Thyroid gland (tissue), 4 donors: ENCODE results near the gene TUBB1. TPM values are rescaled to one million over a fixed set of nuclear protein-coding genes. Genes with fewer than 3 reads are reported as not detected.

ENCODE experiments used
- DNase-seq, 2 donors: peaks; one replicate each; pipeline ENCODE4 v3.0.0-alpha.2; 2019
- H3K27ac ChIP-seq, 3 donors: fragments of 200-600 bp; sonication (generic); 1 replicate in 2 of 3; 2 replicates in 1 of 3; pipeline ENCODE4 v1.5.1; 2016 to 2019; ENCODE audit warnings: mild to moderate bottlenecking in 1 of 3, moderate library complexity in 1 of 3
- H3K27me3 ChIP-seq: fragments of 200-600 bp; sonication (generic); one replicate; pipeline ENCODE4 v1.5.1; 2019
- H3K36me3 ChIP-seq, 2 donors: fragments of 200-600 bp; sonication (generic); one replicate each; pipeline ENCODE4 v1.5.1; 2016 to 2019
- H3K4me1 ChIP-seq, 2 donors: fragments of 200-600 bp; sonication (generic); one replicate each; pipeline ENCODE4 v1.5.1; 2017 to 2019
- H3K4me3 ChIP-seq, 3 donors: fragments of 200-600 bp; sonication (generic); replicated peaks in 1 of 3; 1 replicate in 2 of 3; 2 replicates in 1 of 3; pipeline ENCODE4 v1.5.1; 2016; ENCODE audit warnings: mild to moderate bottlenecking in 1 of 3
- H3K9me3 ChIP-seq: fragments of 200-600 bp; sonication (generic); one replicate; pipeline ENCODE4 v1.5.1; 2017
- CTCF ChIP-seq, 6 experiments: fragments of 200-600 bp in 3 of 6; fragments of 450-650 bp in 3 of 6; sonication (generic) in 3 of 6; IDR thresholded peaks; one replicate each; pipeline ENCODE4 v1.5.1; 2016 to 2019; ENCODE audit warnings: antibody characterized with exemption in 6 of 6, mild to moderate bottlenecking in 2 of 6, inconsistent platforms in 1 of 6, moderate library complexity in 1 of 6
- POLR2A ChIP-seq, 2 donors: fragments of 450-650 bp; IDR thresholded peaks; one replicate each; pipeline ENCODE4 v1.6.1; 2017; ENCODE audit warnings: antibody characterized with exemption in 2 of 2, mild to moderate bottlenecking in 2 of 2, moderate library complexity in 1 of 2
- WGBS, 2 donors: methylation state at CpG; one replicate each; pipeline ENCODE4 v1.1.5; 2017; 5-methylcytosine and 5-hydroxymethylcytosine counted together
- intact Hi-C: fragments of 100-400 bp; cut with DNase I; formaldehyde crosslinking; loops from one replicate; pipeline ENCODE4 v1.15.1; 2023
- total RNA-seq, 4 donors: library from RNA; depleted of rRNA; stranded (reverse); fragments of >200 nt; gene quantifications; one replicate each; pipeline ENCODE4 v1.2.3, GENCODE V29; 2016

Gene TUBB1
- total RNA-seq, 4 donors from 2014 or later = 0.11 to 0.46 TPM; not detected in 2

GRCh38 chr20:59001449-59002171 lies 17.6 kb upstream of the TUBB1 start:
- intact Hi-C loops = loop anchor here (10.0 kb wide), 1 partner anchor 107 kb away; no protein-coding TSS in a partner anchor
- Histone ChIP-seq H3K4me1 (peaks cover 34 to 37% of the 10 kb centered on the region in 2 donors), H3K27ac (no peak overlapping the region)

GRCh38 chr20:59002388-59002787 lies 16.8 kb upstream of the TUBB1 start:
- WGBS, 2 donors = 92 to 94% methylated on average over 7 of the region's 8 CpGs
- H3K36me3 ChIP-seq = peaks cover 17 to 20% of the 10 kb centered on the region in 2 donors
- intact Hi-C loops = loop anchor here (10.0 kb wide), 1 partner anchor 108 kb away; no protein-coding TSS in a partner anchor

More at GRCh38 chr20:59001449-59002171, 17.6 kb upstream of the TUBB1 start:
- TF ChIP-seq CTCF (IDR thresholded peaks at IDR 0.05) (no peak), POLR2A (IDR thresholded peaks at IDR 0.05) (no peak)
- peaks cover 20 to 22% of the 10 kb centered on the region in 2 donors for H3K36me3 ChIP-seq
- WGBS, 2 donors = 82 to 90% methylated on average over 22 to 25 of the region's 27 CpGs
- DNase-seq = peak in 1 of 2 donors; percentile 30
- H3K27me3 ChIP-seq = no peaks in the 10 kb centered on the region
- no peaks in the 10 kb centered on the region for H3K9me3 ChIP-seq
- no peak overlapping the region for H3K4me3 ChIP-seq

GRCh38 chr20:59002874-59003399 lies 16.3 kb upstream of the TUBB1 start:
- Histone ChIP-seq H3K36me3 (peaks cover 12 to 14% of the 10 kb centered on the region in 2 donors), H3K9me3 (no peaks in the 10 kb centered on the region), H3K27me3 (no peaks in the 10 kb centered on the region), H3K4me3 (no peak overlapping the region), H3K4me1 (peaks cover 40 to 41% of the 10 kb centered on the region in 2 donors), H3K27ac (no peak overlapping the region)
- intact Hi-C loops = loop anchor here (10.0 kb wide), 1 partner anchor 108 kb away; no protein-coding TSS in a partner anchor
- 84 to 93% methylated on average over 17 of the region's 17 CpGs for WGBS, 2 donors
- TF ChIP-seq POLR2A (IDR thresholded peaks at IDR 0.05) = no peak
- TF ChIP-seq CTCF (IDR thresholded peaks at IDR 0.05) = no peak
- no peak for DNase-seq

More at GRCh38 chr20:59002388-59002787, 16.8 kb upstream of the TUBB1 start:
- Histone ChIP-seq H3K4me3 (no peak overlapping the region), H3K9me3 (no peaks in the 10 kb centered on the region), H3K27me3 (no peaks in the 10 kb centered on the region), H3K4me1 (peaks cover 35 to 36% of the 10 kb centered on the region in 2 donors), H3K27ac (no peak overlapping the region)
- DNase-seq = no peak
- TF ChIP-seq POLR2A (IDR thresholded peaks at IDR 0.05) = no peak
- TF ChIP-seq CTCF (IDR thresholded peaks at IDR 0.05) = no peak

- intact Hi-C loops = loop anchor here (10.0 kb wide), 1 partner anchor 109 kb away; no protein-coding TSS in a partner anchor
- no peak for DNase-seq
- WGBS, 2 donors = 85 to 91% methylated on average over 16 of the region's 16 CpGs
- Histone ChIP-seq H3K36me3 (peaks cover 6 to 7% of the 10 kb centered on the region in 2 donors), H3K4me1 (peaks cover 41 to 43% of the 10 kb centered on the region in 2 donors), H3K27ac (peak overlapping the region in 1 of 3 donors; percentile 94), H3K27me3 (no peaks in the 10 kb centered on the region), H3K4me3 (no peak overlapping the region), H3K9me3 (no peaks in the 10 kb centered on the region)
- TF ChIP-seq CTCF (IDR thresholded peaks at IDR 0.05) (no peak), POLR2A (IDR thresholded peaks at IDR 0.05) (no peak)
Observed at GRCh38 chr20:59003836-59004492, 15.3 kb upstream of the TUBB1 start.
